PC-9 (cell line): ENCODE data around the gene SRP14.

Experiments
- CTCF ChIP-seq: fragments of 200-600 bp; sonication (generic); conservative IDR thresholded peaks from 2 replicates; pipeline ENCODE4 v1.6.1; 2017; ENCODE audit warnings: mixed run types, antibody characterized with exemption, mild to moderate bottlenecking, moderate library complexity
- EZH2 ChIP-seq: fragments of 200-600 bp; sonication (generic); IDR thresholded peaks from 2 replicates; pipeline ENCODE4 v1.8.0; 2017; ENCODE audit warnings: antibody characterized with exemption, low read depth

GRCh38 chr15:40014390-40014789 lies 24.6 kb downstream of the SRP14 start:
- TF ChIP-seq CTCF (no peak), EZH2 (no peak)
